Measurements from ENCODE around the gene GCNA. TPM values are rescaled to one million over a fixed set of nuclear protein-coding genes. Genes with fewer than 3 reads are reported as not detected.

GCNA gene
- total RNA-seq, 4 donors from 2014 or later: 1.2 to 7.9 (median 2.5) TPM

DNA sequence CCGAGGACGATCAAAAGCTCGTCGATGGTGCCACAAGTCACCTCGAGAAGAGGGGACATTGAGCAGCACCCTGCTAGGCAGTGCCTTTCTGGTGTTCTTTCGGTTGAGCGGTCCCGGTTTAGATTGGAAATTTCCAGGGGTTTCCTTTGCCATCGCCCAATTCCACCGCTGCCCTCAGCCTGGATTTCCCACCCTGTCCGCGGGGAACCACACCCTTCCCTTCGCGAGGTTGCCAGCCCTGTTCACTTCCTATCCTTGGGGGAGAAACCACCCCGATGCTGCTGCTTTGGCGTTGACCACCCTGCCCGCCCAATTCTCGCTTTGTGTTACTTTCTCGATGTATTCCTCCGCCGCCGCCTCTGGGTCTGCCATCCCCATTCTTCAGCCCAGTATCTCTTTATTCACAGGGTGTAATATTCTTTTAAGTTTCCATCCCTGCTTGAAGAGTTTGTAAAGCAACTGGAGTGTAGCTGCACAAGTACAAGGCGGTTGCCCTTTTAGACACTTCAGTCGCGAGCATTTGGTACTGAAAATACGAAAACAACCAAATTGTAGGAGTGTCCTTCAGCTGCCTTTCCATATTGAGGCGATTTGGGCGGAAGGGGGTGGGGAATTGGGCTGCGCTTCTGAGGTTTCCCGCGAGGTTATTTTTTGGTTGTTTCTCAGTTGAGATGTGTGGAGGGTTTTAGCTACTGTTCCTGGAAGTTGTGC lies 44.2 kb upstream of the GCNA start:
- TF ChIP-seq CTCF (IDR thresholded peaks at IDR 0.05): no peak
- TF ChIP-seq POLR2A (IDR thresholded peaks at IDR 0.05): no peak
- Histone ChIP-seq H3K27ac (peak overlapping the region; percentile 88 to 93), H3K27me3 (no peaks in the 10 kb centered on the region), H3K4me1 (no peaks in the 10 kb centered on the region), H3K9me3 (no peaks in the 10 kb centered on the region), H3K36me3 (no peaks in the 10 kb centered on the region), H3K4me3 (peak overlapping the region; percentile 55 to 73)
- intact Hi-C loops (cut with DNase I; ENCODE audit: low total_unique reads): no loop called here
- DNase-seq: peak; percentile 30 to 37

- H3K27me3 ChIP-seq: no peaks in the 10 kb centered on the region
- TF ChIP-seq CTCF (IDR thresholded peaks at IDR 0.05) (no peak), POLR2A (IDR thresholded peaks at IDR 0.05) (no peak)
- no peaks in the 10 kb centered on the region for H3K9me3 ChIP-seq
- intact Hi-C loops (cut with DNase I; ENCODE audit: low total_unique reads): no loop called here
- DNase-seq: no peak
- no peaks in the 10 kb centered on the region for H3K36me3 ChIP-seq
- H3K27ac ChIP-seq: peak overlapping the region; percentile 88 to 93
- H3K4me3 ChIP-seq: peak overlapping the region; percentile 55 to 73
- no peaks in the 10 kb centered on the region for H3K4me1 ChIP-seq
Measured at GRCh38 chrX:71534773-71535544, 43.3 kb upstream of the GCNA start.

DNA sequence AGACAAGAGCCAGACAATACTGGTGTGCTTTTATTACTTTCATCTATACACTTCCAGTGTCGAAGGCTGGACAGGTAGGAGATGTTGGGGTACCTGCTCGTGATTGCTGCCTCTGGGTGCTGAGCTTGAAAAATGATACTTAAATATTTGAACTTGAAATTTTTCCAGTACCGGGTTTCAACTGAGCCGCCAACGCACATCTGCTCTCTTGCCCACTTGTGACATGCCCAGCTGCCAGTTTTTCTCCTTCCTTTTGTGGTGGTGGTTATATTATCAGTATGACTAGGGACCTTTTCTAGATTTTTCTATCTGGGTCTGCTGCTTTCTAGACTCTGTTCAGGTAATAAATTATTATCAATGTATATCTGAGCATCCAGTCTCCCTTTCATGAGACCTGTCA lies 42.0 kb upstream of the GCNA start:
- Histone ChIP-seq H3K27me3 (no peaks in the 10 kb centered on the region), H3K27ac (no peak overlapping the region), H3K4me1 (no peaks in the 10 kb centered on the region), H3K9me3 (no peaks in the 10 kb centered on the region), H3K36me3 (no peaks in the 10 kb centered on the region), H3K4me3 (no peak overlapping the region)
- intact Hi-C loops (cut with DNase I; ENCODE audit: low total_unique reads): no loop called here
- DNase-seq: no peak
- TF ChIP-seq POLR2A (IDR thresholded peaks at IDR 0.05) (no peak), CTCF (IDR thresholded peaks at IDR 0.05) (no peak)

- H3K27ac ChIP-seq: no peak overlapping the region
- H3K4me1 ChIP-seq: no peaks in the 10 kb centered on the region
- H3K9me3 ChIP-seq: no peaks in the 10 kb centered on the region
- H3K36me3 ChIP-seq: no peaks in the 10 kb centered on the region
- TF ChIP-seq CTCF (IDR thresholded peaks at IDR 0.05) (no peak), POLR2A (IDR thresholded peaks at IDR 0.05) (no peak)
- intact Hi-C loops (cut with DNase I; ENCODE audit: low total_unique reads): no loop called here
- no peak overlapping the region for H3K4me3 ChIP-seq
- H3K27me3 ChIP-seq: no peaks in the 10 kb centered on the region
- no peak for DNase-seq
Measured at GRCh38 chrX:71537743-71538142, 40.5 kb upstream of the GCNA start.

GRCh38 chrX:71540801-71541200 lies 37.4 kb upstream of the GCNA start:
- no peaks in the 10 kb centered on the region for H3K9me3 ChIP-seq
- no peak overlapping the region for H3K4me3 ChIP-seq
- intact Hi-C loops (cut with DNase I; ENCODE audit: low total_unique reads): no loop called here
- TF ChIP-seq POLR2A (IDR thresholded peaks at IDR 0.05) (no peak), CTCF (IDR thresholded peaks at IDR 0.05) (no peak)
- DNase-seq: no peak
- no peaks in the 10 kb centered on the region for H3K27me3 ChIP-seq
- H3K27ac ChIP-seq: no peak overlapping the region
- peaks cover 0 to 4% of the 10 kb centered on the region in 2 donors for H3K4me1 ChIP-seq
- no peaks in the 10 kb centered on the region for H3K36me3 ChIP-seq

All from uterus (tissue), 4 donors.